Heart left ventricle (tissue), 13 donors: ENCODE results near the gene ADAMTSL1.

Experiments used
- CTCF ChIP-seq, 12 donors: fragments of 200-600 bp; sonication (generic) in 4 of 12; IDR thresholded peaks; one replicate each; pipeline versions ENCODE4 v1.5.0 to v1.8.0; 2018 to 2022; ENCODE audit warnings: antibody characterized with exemption in 12 of 12, mild to moderate bottlenecking in 5 of 12
- POLR2A ChIP-seq, 2 donors: fragments of 450-650 bp; IDR thresholded peaks; one replicate each; pipeline ENCODE4 v1.6.1; 2017; ENCODE audit warnings: antibody characterized with exemption in 2 of 2, mild to moderate bottlenecking in 2 of 2, moderate library complexity in 2 of 2
- donor health status: ischemic (EF 13 %, LVEDD 7.1; RV severe dilation, severe dysfunction).
- donor health status: DM: no; HTN: yes; CAD: no.
- donor health status: DM: no; HTN: no; CAD: no.
- donor health status: ischemic (EF 25% LVEDD 6.9; RV normal size, moderate dysfunction).
- donor health status: ischemic (EF 25% LVEDD 5.7; RV mildly dilated, moderate dysfunction).
- donor health status: ischemic (EF 35%, LVEDD 5.7; RV mildly dilated, moderate dysfunction).
- donor health status: nonischemic (EF 11% LVEDD 7.7; RV severe dilation, severe dysfunction).
- donor health status: DM: yes; HTN: yes; CAD: no.
- donor health status: PGD.
- donor health status: ischemic (EF 29% LVEDD 5.4; RV normal size, mild dysfunction).
- donor health status: nonischemic (EF 23%, LVEDD 6.1; RV moderate dilation, normal function).

GRCh38 chr9:18636781-18637180 lies 162.8 kb downstream of the ADAMTSL1 start:
- no peak for TF ChIP-seq POLR2A (IDR thresholded peaks at IDR 0.05)
- no peak for TF ChIP-seq CTCF (IDR thresholded peaks at IDR 0.05)
